Superior temporal gyrus (tissue), 1 donor: ENCODE measurements around the gene GRIN2A.

ENCODE experiments used
- DNase-seq: peaks from one replicate; pipeline ENCODE4 v3.0.0-alpha.2; 2016; ENCODE audit errors: extremely low spot score

Gene GRIN2A

GRCh38 chr16:10033556-10033955, 148.7 kb downstream of the GRIN2A start:
- peak; percentile 34 for DNase-seq

GRCh38 chr16:10031955-10032354, 150.3 kb downstream of the GRIN2A start:
- no peak for DNase-seq

- no peak for DNase-seq
Measured at GRCh38 chr16:10031473-10031872, 150.8 kb downstream of the GRIN2A start.

- no peak for DNase-seq
Measured at GRCh38 chr16:10028644-10029043, 153.6 kb downstream of the GRIN2A start.

GRCh38 chr16:10027553-10027952, 154.7 kb downstream of the GRIN2A start:
- DNase-seq, result no peak

GRCh38 chr16:10026593-10026992, 155.6 kb downstream of the GRIN2A start:
- no peak for DNase-seq

GRCh38 chr16:10022098-10022497, 160.1 kb downstream of the GRIN2A start:
- DNase-seq, result no peak

GRCh38 chr16:10020866-10021265, 161.4 kb downstream of the GRIN2A start:
- no peak for DNase-seq

GRCh38 chr16:10016752-10017151, 165.5 kb downstream of the GRIN2A start:
- no peak for DNase-seq

GRCh38 chr16:10015397-10015796, 166.8 kb downstream of the GRIN2A start:
- DNase-seq, result no peak

GRCh38 chr16:10013774-10014173, 168.5 kb downstream of the GRIN2A start:
- no peak for DNase-seq

- peak; percentile 73 for DNase-seq
Measured at GRCh38 chr16:10013364-10013763, 168.9 kb downstream of the GRIN2A start.

GRCh38 chr16:10009684-10010083, 172.5 kb downstream of the GRIN2A start:
- DNase-seq, result peak; percentile 92

- peak; percentile 70 for DNase-seq
Measured at GRCh38 chr16:10003486-10003885, 178.7 kb downstream of the GRIN2A start.

- no peak for DNase-seq
Measured at GRCh38 chr16:10001258-10001775, 180.9 kb downstream of the GRIN2A start.

- DNase-seq, result no peak
Measured at GRCh38 chr16:9996221-9996620, 186.0 kb downstream of the GRIN2A start.

GRCh38 chr16:9992441-9992840, 189.8 kb downstream of the GRIN2A start:
- DNase-seq, result no peak

GRCh38 chr16:9980981-9981380, 201.2 kb downstream of the GRIN2A start:
- no peak for DNase-seq

- no peak for DNase-seq
Measured at GRCh38 chr16:9978160-9978725, 204.0 kb downstream of the GRIN2A start.

- DNase-seq, result peak; percentile 69
Measured at GRCh38 chr16:9977333-9977897, 204.8 kb downstream of the GRIN2A start.

- DNase-seq, result peak; percentile 96
Measured at GRCh38 chr16:9976601-9977000, 205.6 kb downstream of the GRIN2A start.

- no peak for DNase-seq
Measured at GRCh38 chr16:9971907-9972306, 210.3 kb downstream of the GRIN2A start.

- peak; percentile 82 for DNase-seq
Measured at GRCh38 chr16:9970796-9971195, 211.4 kb downstream of the GRIN2A start.

GRCh38 chr16:9970244-9970643, 212.0 kb downstream of the GRIN2A start:
- no peak for DNase-seq
